IMR-90 (cell line): ENCODE measurements around the gene IFNL1. TPM values are rescaled to one million over a fixed set of nuclear protein-coding genes. Genes with fewer than 3 reads are reported as not detected.
A peak's percentile ranks its signal among the peaks of the same experiment; 100 is the strongest.

Experiments
- ATAC-seq: fragments of 200-7000 bp; cut with Tn5 transposase; 2 replicates; pipeline ENCODE4 v1.9.1; 2020; ENCODE audit warnings: low read depth, mild to moderate bottlenecking, moderate library complexity
- BruUV-seq: library from RNA; stranded (reverse); fragments of 400-500 nt; replicated peaks from 2 replicates; lab custom pipeline; 2021; lab: Mats Ljungman, UMichigan
- CTCF ChIA-PET: fragments of 300-600 bp; formaldehyde crosslinking; extraction: SDS; loops from one replicate; lab custom pipeline; 2021; ENCODE audit warnings: antibody characterized with exemption; lab: Yijun Ruan, JAX
- POLR2A ChIA-PET: fragments of 300-600 bp; sonication (Branson Sonifier 250); formaldehyde crosslinking; loops from one replicate; lab custom pipeline; 2022; ENCODE audit warnings: antibody characterized with exemption; ENCODE audit not compliant: unreplicated experiment; lab: Charles Lee
- DNase-seq: peaks from one replicate; pipeline ENCODE4 v3.0.0; 2013
- H2AFZ ChIP-seq: replicated peaks from 2 replicates; pipeline ENCODE3; 2013; ENCODE audit warnings: low read length, mild to moderate bottlenecking; ENCODE audit not compliant: poor library complexity
- H2AK5ac ChIP-seq: 2 replicates; pipeline ENCODE4 v1.6.1; 2013; ENCODE audit warnings: low read depth, low read length, inconsistent platforms
- H2AK9ac ChIP-seq: replicated peaks from 2 replicates; pipeline ENCODE3; 2013; ENCODE audit warnings: mild to moderate bottlenecking, low read depth, low read length, moderate library complexity; ENCODE audit not compliant: poor library complexity
- H2BK120ac ChIP-seq: 2 replicates; pipeline ENCODE4 v1.6.1; 2013; ENCODE audit warnings: low read depth, low read length, inconsistent platforms
- H2BK15ac ChIP-seq: 3 replicates; pipeline ENCODE4 v1.6.1; 2013; ENCODE audit warnings: low read depth, low read length, inconsistent platforms
- H2BK20ac ChIP-seq: 2 replicates; pipeline ENCODE4 v1.6.1; 2013; ENCODE audit warnings: low read depth, mild to moderate bottlenecking, inconsistent platforms, low read length, moderate library complexity
- H2BK5ac ChIP-seq: 2 replicates; pipeline ENCODE4 v1.6.1; 2013; ENCODE audit warnings: mild to moderate bottlenecking, low read depth, low read length, inconsistent platforms; ENCODE audit not compliant: poor library complexity, severe bottlenecking
- H3K14ac ChIP-seq: replicated peaks from 2 replicates; pipeline ENCODE4 v1.6.1; 2013; ENCODE audit warnings: low read depth, low read length, inconsistent platforms
- H3K18ac ChIP-seq: 2 replicates; pipeline ENCODE4 v1.6.1; 2013; ENCODE audit warnings: low read depth, low read length, control low read depth
- H3K23ac ChIP-seq: 2 replicates; pipeline ENCODE4 v1.6.1; 2013; ENCODE audit warnings: low read depth, low read length, inconsistent platforms
- H3K27ac ChIP-seq: 2 replicates; pipeline ENCODE4 v1.5.1; 2013; ENCODE audit warnings: mild to moderate bottlenecking, control low read depth, low read length; ENCODE audit not compliant: insufficient read depth
- H3K27me3 ChIP-seq: 2 replicates; pipeline ENCODE4 v1.6.1; 2013; ENCODE audit warnings: low read length; ENCODE audit not compliant: control insufficient read depth, insufficient read depth
- H3K36me3 ChIP-seq: 2 replicates; pipeline ENCODE4 v1.6.1; 2013; ENCODE audit warnings: low read length, mixed read lengths; ENCODE audit not compliant: control insufficient read depth, insufficient read depth
- H3K4ac ChIP-seq: 2 replicates; pipeline ENCODE4 v1.6.1; 2013; ENCODE audit warnings: low read depth, low read length, inconsistent platforms
- H3K4me1 ChIP-seq: 2 replicates; pipeline ENCODE4 v1.6.1; 2013; ENCODE audit warnings: low read length, mixed read lengths; ENCODE audit not compliant: control insufficient read depth, insufficient read depth
- H3K4me2 ChIP-seq: 2 replicates; pipeline ENCODE4 v1.6.1; 2013; ENCODE audit warnings: low read depth, mild to moderate bottlenecking, control low read depth, low read length, moderate library complexity
- H3K4me3 ChIP-seq: 2 replicates; pipeline ENCODE4 v1.5.1; 2013; ENCODE audit warnings: low read depth, mild to moderate bottlenecking, control low read depth, low read length, moderate library complexity; ENCODE audit not compliant: insufficient read depth
- H3K56ac ChIP-seq: 2 replicates; pipeline ENCODE4 v1.6.1; 2013; ENCODE audit warnings: low read length, inconsistent platforms; ENCODE audit not compliant: insufficient read depth; ENCODE audit errors: extremely low read depth
- H3K79me1 ChIP-seq, 2 experiments: 2 replicates each; pipeline ENCODE4 v1.6.1; 2013; ENCODE audit warnings: low read length in 2 of 2, inconsistent platforms in 1 of 2, low read depth in 1 of 2
- H3K9ac ChIP-seq: 2 replicates; pipeline ENCODE4 v1.6.1; 2013; ENCODE audit warnings: low read depth, low read length, control low read depth
- H3K9me1 ChIP-seq: 2 replicates; pipeline ENCODE4 v1.6.1; 2013; ENCODE audit warnings: low read length, inconsistent platforms; ENCODE audit not compliant: insufficient read depth
- H3K9me3 ChIP-seq: 2 replicates; pipeline ENCODE4 v1.6.1; 2013; ENCODE audit warnings: low read length; ENCODE audit not compliant: control insufficient read depth, insufficient read depth
- H4K20me1 ChIP-seq: 2 replicates; pipeline ENCODE4 v1.6.1; 2013; ENCODE audit warnings: low read length, inconsistent platforms; ENCODE audit not compliant: insufficient read depth
- H4K5ac ChIP-seq: 2 replicates; pipeline ENCODE4 v1.6.1; 2013; ENCODE audit warnings: mild to moderate bottlenecking, low read depth, low read length, control low read depth
- H4K8ac ChIP-seq, 2 experiments: 2 replicates each; pipeline ENCODE4 v1.6.1; 2013; ENCODE audit warnings: low read depth in 2 of 2, low read length in 2 of 2, control low read depth in 1 of 2, inconsistent platforms in 1 of 2
- H4K91ac ChIP-seq: 2 replicates; pipeline ENCODE4 v1.6.1; 2013; ENCODE audit warnings: low read depth, low read length, inconsistent platforms; ENCODE audit not compliant: insufficient read depth
- CHD1 ChIP-seq: IDR thresholded peaks from 2 replicates; pipeline ENCODE4 v1.6.1; 2012; ENCODE audit warnings: low read depth, low read length, improper control_type of control experiment
- FOS ChIP-seq: fragments of 150-350 bp; IDR thresholded peaks from 2 replicates; pipeline ENCODE4 v1.6.1; 2016; ENCODE audit warnings: low read depth, low read length
- MAZ ChIP-seq: IDR thresholded peaks from 2 replicates; pipeline ENCODE4 v1.6.1; 2012; ENCODE audit warnings: low read depth, mild to moderate bottlenecking, low read length, improper control_type of control experiment, moderate library complexity, borderline replicate concordance
- MXI1 ChIP-seq: IDR thresholded peaks from 2 replicates; pipeline ENCODE4 v1.6.1; 2012; ENCODE audit warnings: low read depth, mild to moderate bottlenecking, low read length, moderate library complexity, borderline replicate concordance
- RAD21 ChIP-seq: IDR thresholded peaks from 2 replicates; pipeline ENCODE4 v1.6.1; 2012; ENCODE audit warnings: low read length, improper control_type of control experiment
- WGBS, 2 experiments: methylation state at CpG; one replicate each; pipeline versions ENCODE4 v1.1.5 to v1.1.7; 2013; ENCODE audit warnings: missing lambda C conversion rate in 2 of 2; ENCODE audit not compliant: insufficient read length in 1 of 2; ENCODE audit errors: extremely low coverage in 2 of 2; 5-methylcytosine and 5-hydroxymethylcytosine counted together
- dilution Hi-C: fragments of 300-500 bp; cut with HindIII; formaldehyde crosslinking; loops from one replicate; pipeline ENCODE4 v1.14.3; 2018; ENCODE audit warnings: low sequenced_read_pairs; ENCODE audit not compliant: unreplicated experiment
- in situ Hi-C: fragments of 300-500 bp; cut with MboI; formaldehyde crosslinking; loops from 3 replicates; pipeline ENCODE4 v1.14.3; 2019; ENCODE audit warnings: low sequenced_read_pairs, inconsistent platforms, mixed read lengths
- intact Hi-C: fragments of 100-400 bp; cut with micrococcal nuclease; formaldehyde crosslinking; loops from 2 replicates; pipeline ENCODE4 v1.10.0; 2022
- polyA plus RNA-seq, 3 experiments: library from polyadenylated mRNA; depleted of rRNA; stranded (reverse); fragments of >200 nt; gene quantifications; 2 replicates each; pipeline ENCODE4 v1.2.3, GENCODE V29; 2012; ENCODE audit warnings: low replicate concordance in 1 of 3
- total RNA-seq: library from RNA; depleted of rRNA; stranded (reverse); fragments of >200 nt; gene quantifications from 2 replicates; pipeline ENCODE4 v1.2.3, GENCODE V29; 2012

The IFNL1 gene
- total and polyA plus RNA-seq, 2 of the 4 experiments (the other 2 are of a cell fraction) = not detected

GRCh38 chr19:39319098-39319891, 23.1 kb downstream of the IFNL1 start:
- H3K23ac ChIP-seq = no peak overlapping the region; the same call in 1 of the 2 replicates
- no peaks in the 10 kb centered on the region for H3K36me3 ChIP-seq
- peak overlapping the region; percentile 32 for H2BK5ac ChIP-seq
- H3K9me1 ChIP-seq = no peaks in the 10 kb centered on the region
- H2AK9ac ChIP-seq = peak overlapping the region; percentile 76
- DNase-seq = no peak
- no peak overlapping the region for H4K5ac ChIP-seq
- H3K18ac ChIP-seq = no peak overlapping the region
- H4K20me1 ChIP-seq = no peaks in the 10 kb centered on the region; the same call in 1 of the 2 replicates
- no peak overlapping the region for H3K4me3 ChIP-seq
- intact Hi-C loops = no loop called here
- no peak overlapping the region for H3K4ac ChIP-seq
- H3K27me3 ChIP-seq = peaks cover 30% of the 10 kb centered on the region
- in situ Hi-C loops = no loop called here
- no TSS peak for BruUV-seq
- H3K9ac ChIP-seq = no peak overlapping the region
- no peak overlapping the region for H3K14ac ChIP-seq
- H4K8ac ChIP-seq = no peak overlapping the region
- ChIA-PET CTCF (no interaction called here), POLR2A (no interaction called here)
- H2AK5ac ChIP-seq = peak overlapping the region; percentile 8; the same call in 1 of the 2 replicates
- H3K56ac ChIP-seq = no peak overlapping the region
- H2AFZ ChIP-seq = peak overlapping the region; percentile 51
- no peak overlapping the region for H2BK15ac ChIP-seq
- no peak overlapping the region for H2BK120ac ChIP-seq
- H2BK20ac ChIP-seq = no peak overlapping the region
- 93% methylated on average over 4 of the region's 5 CpGs; no CpG with 5 or more reads in 1 of the 2 experiments for WGBS, 2 experiments
- H3K4me1 ChIP-seq = peaks cover 2% of the 10 kb centered on the region; the same call in 1 of the 2 replicates
- no peak for ATAC-seq
- no peaks in the 10 kb centered on the region for H3K79me1 ChIP-seq
- dilution Hi-C loops = no loop called here
- no peak overlapping the region for H3K4me2 ChIP-seq
- H3K9me3 ChIP-seq = no peaks in the 10 kb centered on the region
- TF ChIP-seq FOS = no peak
- no peak for TF ChIP-seq RAD21
- no peak for TF ChIP-seq CHD1
- no peak for TF ChIP-seq MAZ
- no peak for TF ChIP-seq MXI1
- no peak overlapping the region for H4K91ac ChIP-seq
- H3K27ac ChIP-seq = no peak overlapping the region
